Measurements from ENCODE around the gene MICAL3. TPM values are rescaled to one million over a fixed set of nuclear protein-coding genes. Genes with fewer than 3 reads are reported as not detected.
A peak's percentile ranks its signal among the peaks of the same experiment; 100 is the strongest.

Gene MICAL3
- polyA plus RNA-seq, 1 of the 3 experiments (the other 2 are of a cell fraction), result 83.1 TPM

DNA sequence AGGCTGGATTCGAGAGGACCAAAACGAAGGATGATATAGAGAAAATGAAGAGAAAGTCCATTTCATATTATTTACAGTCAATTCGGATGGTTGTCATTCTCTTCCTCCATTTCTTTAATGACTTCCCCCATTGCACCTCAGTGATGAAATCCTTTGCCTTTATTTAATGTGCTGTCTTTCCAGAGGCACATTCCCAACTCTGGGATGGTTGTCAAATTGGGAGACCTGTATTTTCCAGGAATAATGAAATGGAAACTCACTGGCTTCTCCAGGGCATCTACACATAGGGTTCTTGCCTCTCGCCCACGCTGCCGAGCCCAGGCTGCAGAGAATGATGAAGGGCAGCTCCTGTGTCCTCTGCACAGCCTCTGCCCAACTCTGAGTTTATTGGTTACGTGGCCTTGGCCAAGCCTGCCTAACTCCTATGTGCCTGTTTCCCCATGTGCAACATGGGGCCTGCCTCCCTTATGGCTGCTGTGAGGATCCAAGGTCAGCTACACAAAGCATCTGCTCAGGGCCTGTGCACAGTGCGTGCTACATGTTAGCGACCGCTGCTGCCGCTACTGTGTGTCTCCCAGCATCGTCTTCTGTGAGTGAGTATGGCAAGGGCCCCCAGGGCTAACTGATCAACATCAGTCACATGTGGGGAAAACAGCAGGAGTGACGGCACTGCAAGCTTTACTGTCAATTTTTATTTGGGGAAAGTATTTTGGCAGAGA, 168.6 kb downstream of the MICAL3 start:
- no peaks in the 10 kb centered on the region for H3K27me3 ChIP-seq (ENCODE audit: insufficient read depth)
- peaks cover 0 to 67% of the 10 kb centered on the region in 2 experiments for H3K36me3 ChIP-seq (replicated peaks in 1 of 2; ENCODE audit: control insufficient read depth in 1 of 2, insufficient read depth in 2 of 2, low read length in 1 of 2)
- H3K4me2 ChIP-seq, result no peak overlapping the region
- no peaks in the 10 kb centered on the region for H3K79me2 ChIP-seq (ENCODE audit: insufficient read depth)
- no peak overlapping the region for H2AFZ ChIP-seq (ENCODE audit: low read depth)
- H3K27ac ChIP-seq (ENCODE audit: low read depth in 2 of 2, low read length in 1 of 2), result 0 out of 4 replicates have a peak overlapping the region, but pooled peaks of 1 of the 2 experiments have one; percentile 25
- no peak overlapping the region for H3K4me3 ChIP-seq (ENCODE audit: low read depth in 2 of 2, low read length in 1 of 2)
- H3F3A ChIP-seq (replicated peaks; ENCODE audit: insufficient read depth), result no peaks in the 10 kb centered on the region
- H3K9me2 ChIP-seq, result no peaks in the 10 kb centered on the region
- CTCF ChIA-PET, result interaction anchor here (1.1 to 1.3 kb wide), 2 partner anchors 20 to 220 kb away, joined by 4 read pairs; no protein-coding TSS in a partner anchor
- no peaks in the 10 kb centered on the region for H4K20me1 ChIP-seq (ENCODE audit: insufficient read depth)
- no peaks in the 10 kb centered on the region for H3K9me3 ChIP-seq
- 0 out of 2 replicates have a peak, but pooled peaks have one; percentile 27 for TF ChIP-seq MXI1 (IDR thresholded peaks at IDR 0.05; ENCODE audit: low read depth, low read length)
- no peak for TF ChIP-seq NFIC (IDR thresholded peaks at IDR 0.05; ENCODE audit: borderline replicate concordance)
- no peak overlapping the region for H3K9ac ChIP-seq
- DNase-seq, result peak; percentile 58
- H3K4me1 ChIP-seq (ENCODE audit: control insufficient read depth in 1 of 2, insufficient read depth in 2 of 2, low read depth in 1 of 2, low read length in 1 of 2), result peaks cover 0 to 15% of the 10 kb centered on the region in 2 experiments; a peak in 1 of 4 replicates
- POLR2A ChIA-PET, result interaction anchor here (0.5 kb wide), 1 partner anchor 90 kb away, joined by 3 read pairs; no protein-coding TSS in a partner anchor
- 95% methylated on average over 13 of the region's 13 CpGs for WGBS (ENCODE audit: low lambda C conversion rate)

- POLR2A ChIA-PET, result no interaction called here
- Histone ChIP-seq H3K9me3 (no peaks in the 10 kb centered on the region), H3F3A (replicated peaks; ENCODE audit: insufficient read depth) (no peaks in the 10 kb centered on the region), H3K27me3 (ENCODE audit: insufficient read depth) (no peaks in the 10 kb centered on the region), H3K27ac (ENCODE audit: low read depth in 2 of 2, low read length in 1 of 2) (no peak overlapping the region), H4K20me1 (ENCODE audit: insufficient read depth) (no peaks in the 10 kb centered on the region), H2AFZ (ENCODE audit: low read depth) (no peak overlapping the region), H3K4me3 (ENCODE audit: low read depth in 2 of 2, low read length in 1 of 2) (no peak overlapping the region), H3K79me2 (ENCODE audit: insufficient read depth) (no peaks in the 10 kb centered on the region), H3K4me1 (ENCODE audit: control insufficient read depth in 1 of 2, insufficient read depth in 2 of 2, low read depth in 1 of 2, low read length in 1 of 2) (peaks cover 0 to 3% of the 10 kb centered on the region in 2 experiments; a peak in 1 of 4 replicates), H3K36me3 (replicated peaks in 1 of 2; ENCODE audit: control insufficient read depth in 1 of 2, insufficient read depth in 2 of 2, low read length in 1 of 2) (peaks cover 0 to 52% of the 10 kb centered on the region in 2 experiments), H3K9ac (no peak overlapping the region), H3K9me2 (no peaks in the 10 kb centered on the region), H3K4me2 (no peak overlapping the region)
- CTCF ChIA-PET, result no interaction called here
- 98% methylated on average over 5 of the region's 6 CpGs for WGBS (ENCODE audit: low lambda C conversion rate)
- no peak for DNase-seq
- TF ChIP-seq RAD21 (IDR thresholded peaks at IDR 0.05; ENCODE audit: low read length) (no peak), RXRA (IDR thresholded peaks at IDR 0.05; ENCODE audit: borderline replicate concordance, low read depth) (no peak), NRF1 (IDR thresholded peaks at IDR 0.05; ENCODE audit: low read depth, low read length) (no peak), RFX5 (IDR thresholded peaks at IDR 0.05; ENCODE audit: low read length) (no peak), EP300 (IDR thresholded peaks at IDR 0.05; ENCODE audit: borderline replicate concordance in 1 of 2, low read depth in 1 of 2, low read length in 1 of 2) (no peak), USF2 (IDR thresholded peaks at IDR 0.05; ENCODE audit: borderline replicate concordance, low read depth, low read length) (no peak), SMC3 (IDR thresholded peaks at IDR 0.05; ENCODE audit: low read depth, low read length) (no peak), TEAD4 (IDR thresholded peaks at IDR 0.05; ENCODE audit: borderline replicate concordance, insufficient read depth) (no peak)
- TF ChIP-seq, protein P1, sequence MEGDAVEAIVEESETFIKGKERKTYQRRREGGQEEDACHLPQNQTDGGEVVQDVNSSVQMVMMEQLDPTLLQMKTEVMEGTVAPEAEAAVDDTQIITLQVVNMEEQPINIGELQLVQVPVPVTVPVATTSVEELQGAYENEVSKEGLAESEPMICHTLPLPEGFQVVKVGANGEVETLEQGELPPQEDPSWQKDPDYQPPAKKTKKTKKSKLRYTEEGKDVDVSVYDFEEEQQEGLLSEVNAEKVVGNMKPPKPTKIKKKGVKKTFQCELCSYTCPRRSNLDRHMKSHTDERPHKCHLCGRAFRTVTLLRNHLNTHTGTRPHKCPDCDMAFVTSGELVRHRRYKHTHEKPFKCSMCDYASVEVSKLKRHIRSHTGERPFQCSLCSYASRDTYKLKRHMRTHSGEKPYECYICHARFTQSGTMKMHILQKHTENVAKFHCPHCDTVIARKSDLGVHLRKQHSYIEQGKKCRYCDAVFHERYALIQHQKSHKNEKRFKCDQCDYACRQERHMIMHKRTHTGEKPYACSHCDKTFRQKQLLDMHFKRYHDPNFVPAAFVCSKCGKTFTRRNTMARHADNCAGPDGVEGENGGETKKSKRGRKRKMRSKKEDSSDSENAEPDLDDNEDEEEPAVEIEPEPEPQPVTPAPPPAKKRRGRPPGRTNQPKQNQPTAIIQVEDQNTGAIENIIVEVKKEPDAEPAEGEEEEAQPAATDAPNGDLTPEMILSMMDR (IDR thresholded peaks at IDR 0.05), result no peak
Observed at GRCh38 chr22:17853073-17853472, 171.3 kb downstream of the MICAL3 start.
